GM10266 (cell line): ENCODE measurements around the gene ERG.
A peak's percentile ranks its signal among the peaks of the same experiment; 100 is the strongest.

Experiments used
- DNase-seq: peaks from one replicate; pipeline ENCODE4 v3.0.0; 2012; ENCODE audit errors: extremely low spot score
- CTCF ChIP-seq: IDR thresholded peaks from 2 replicates; pipeline ENCODE4 v1.5.1; 2012; ENCODE audit warnings: mild to moderate bottlenecking, low read depth; ENCODE audit not compliant: control insufficient read depth, insufficient read depth; ENCODE audit errors: missing control alignments

Gene ERG

GRCh38 chr21:38354746-38355145 is 143.5 kb downstream of the ERG start:
- TF ChIP-seq CTCF = no peak
- no peak for DNase-seq

- TF ChIP-seq CTCF = no peak
- no peak for DNase-seq
Measured at GRCh38 chr21:38354231-38354630, 144.0 kb downstream of the ERG start.

GRCh38 chr21:38352536-38353219 is 145.6 kb downstream of the ERG start:
- DNase-seq = peak; percentile 44
- peak; percentile 65 for TF ChIP-seq CTCF

- TF ChIP-seq CTCF = no peak
- DNase-seq = no peak
Measured at GRCh38 chr21:38351961-38352521, 146.2 kb downstream of the ERG start.

GRCh38 chr21:38351176-38351959 is 146.9 kb downstream of the ERG start:
- TF ChIP-seq CTCF = no peak
- DNase-seq = no peak

- TF ChIP-seq CTCF = no peak
- no peak for DNase-seq
Measured at GRCh38 chr21:38350684-38351083, 147.6 kb downstream of the ERG start.

GRCh38 chr21:38349977-38350376 is 148.3 kb downstream of the ERG start:
- no peak for DNase-seq
- TF ChIP-seq CTCF = no peak
